CD4-positive, alpha-beta T cell treated with Interleukin-21 for 1 hour (primary cell): ENCODE measurements around the gene RERE.

ENCODE experiments used
- DNase-seq: peaks from one replicate; pipeline ENCODE4 v3.0.0-alpha.2; 2020

RERE gene

DNA sequence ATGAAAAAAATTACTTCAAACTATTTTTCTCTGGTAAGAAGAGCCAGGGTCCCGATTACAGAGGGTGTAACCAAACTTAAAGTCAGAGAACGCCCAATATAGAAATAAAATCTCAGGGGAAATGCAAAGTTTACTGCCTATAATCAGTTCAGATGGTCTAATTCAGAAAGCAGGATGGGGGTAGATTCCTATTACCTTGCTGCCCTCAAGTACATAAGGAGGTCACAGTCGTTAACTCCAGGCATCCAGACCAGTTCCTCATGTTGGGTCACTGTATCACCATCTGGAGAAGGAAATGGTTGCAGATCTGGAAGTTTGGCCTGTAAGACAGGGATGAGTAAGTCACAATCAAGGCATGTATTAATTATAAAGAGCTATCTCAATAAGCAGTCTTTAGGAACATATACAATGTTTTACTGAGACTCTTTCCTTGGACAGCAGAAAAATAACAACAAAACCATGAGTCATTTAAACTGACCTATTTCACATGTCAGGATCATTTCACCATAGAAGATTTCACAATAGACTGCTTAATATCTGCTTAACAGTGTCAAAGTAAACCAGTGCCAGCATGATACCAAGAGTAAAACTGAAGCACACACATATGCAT, 320.1 kb downstream of the RERE start:
- no peak for DNase-seq

- DNase-seq = peak; percentile 46
Observed at GRCh38 chr1:8496473-8496872, 321.0 kb downstream of the RERE start.

- peak; percentile 17 for DNase-seq
Observed at GRCh38 chr1:8495928-8496401, 321.5 kb downstream of the RERE start.

DNA sequence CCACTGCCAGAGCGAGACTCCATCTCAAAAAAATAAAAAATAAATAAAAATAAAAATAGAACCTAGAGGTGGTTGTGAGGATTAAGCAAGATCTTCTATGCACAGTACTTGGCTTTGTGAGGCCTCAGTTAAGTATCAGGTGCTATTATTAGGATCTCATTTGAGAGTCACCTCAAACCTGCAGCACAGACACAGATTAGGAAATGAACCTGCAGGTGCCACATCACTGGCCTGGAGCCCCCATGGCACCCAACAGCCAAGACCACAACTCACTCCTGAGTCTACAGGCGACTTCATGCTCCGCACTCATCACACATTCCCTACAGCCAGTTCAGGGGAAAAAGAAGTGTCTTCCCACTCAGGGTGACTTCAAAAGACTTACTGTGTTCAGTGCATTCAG, 322.8 kb downstream of the RERE start:
- no peak for DNase-seq

- DNase-seq = no peak
Observed at GRCh38 chr1:8493916-8494540, 323.4 kb downstream of the RERE start.

GRCh38 chr1:8487249-8487648, 330.2 kb downstream of the RERE start:
- DNase-seq = no peak

- DNase-seq = no peak
Observed at GRCh38 chr1:8486047-8486446, 331.4 kb downstream of the RERE start.

DNA sequence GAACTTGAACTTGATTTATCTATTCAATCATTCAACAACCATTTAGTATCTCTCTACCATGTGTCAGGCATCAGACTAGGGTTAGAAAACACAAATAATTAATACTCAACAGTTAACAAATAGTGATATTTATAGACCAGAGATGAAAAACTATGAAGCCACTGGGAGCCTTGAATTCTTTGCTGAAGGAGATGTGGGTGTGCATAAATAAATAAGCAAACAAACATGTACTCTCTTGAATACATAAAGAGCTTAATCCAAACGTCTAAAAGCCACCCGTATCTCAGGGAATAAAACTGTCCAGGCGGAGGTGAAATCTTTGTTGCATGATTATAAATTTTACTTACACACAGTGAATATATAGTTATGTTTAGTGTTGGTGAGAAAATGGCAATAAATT, 333.9 kb downstream of the RERE start:
- DNase-seq = no peak

GRCh38 chr1:8482979-8483381, 334.5 kb downstream of the RERE start:
- DNase-seq = no peak

- DNase-seq = no peak
Observed at GRCh38 chr1:8481650-8482380, 335.6 kb downstream of the RERE start.

- no peak for DNase-seq
Observed at GRCh38 chr1:8478566-8478965, 338.9 kb downstream of the RERE start.

- no peak for DNase-seq
Observed at GRCh38 chr1:8477983-8478362, 339.5 kb downstream of the RERE start.

DNA sequence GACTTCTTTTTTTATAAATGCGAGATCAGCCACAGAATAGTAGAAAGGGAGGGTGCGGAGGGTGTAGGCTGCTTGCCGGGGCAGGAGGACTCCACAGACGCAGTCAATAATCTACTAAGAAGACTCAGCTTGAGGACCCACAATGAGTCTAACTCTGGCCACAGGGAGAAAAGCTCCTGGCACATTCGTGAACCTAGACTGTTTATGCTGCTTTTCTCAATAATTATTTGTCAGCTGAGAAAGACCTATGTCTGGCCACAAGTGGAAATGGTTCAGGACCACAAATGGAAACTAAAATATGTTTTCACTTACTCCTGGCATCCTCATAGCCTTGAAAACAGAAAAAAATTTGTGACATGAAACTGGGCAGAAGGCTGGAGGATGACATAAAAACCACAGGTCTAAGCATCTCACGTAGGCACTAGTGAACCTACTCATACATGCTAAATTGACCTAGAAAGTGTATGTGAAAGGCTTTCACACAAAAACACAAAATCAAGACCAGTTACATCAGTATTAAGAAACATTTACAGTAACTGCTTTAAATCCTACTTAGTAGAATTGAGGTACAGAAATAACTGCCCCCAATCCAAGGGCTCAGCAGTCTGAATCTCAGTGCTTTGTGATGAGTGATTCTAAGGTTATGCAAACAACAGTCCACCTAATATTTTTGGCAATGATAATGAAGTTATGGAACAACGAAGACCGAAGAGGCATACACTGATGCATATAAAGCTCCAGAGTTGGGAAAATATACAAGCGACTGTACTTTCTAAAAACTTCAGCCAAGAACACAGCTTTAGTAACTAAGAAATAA, 340.1 kb downstream of the RERE start:
- no peak for DNase-seq

DNA sequence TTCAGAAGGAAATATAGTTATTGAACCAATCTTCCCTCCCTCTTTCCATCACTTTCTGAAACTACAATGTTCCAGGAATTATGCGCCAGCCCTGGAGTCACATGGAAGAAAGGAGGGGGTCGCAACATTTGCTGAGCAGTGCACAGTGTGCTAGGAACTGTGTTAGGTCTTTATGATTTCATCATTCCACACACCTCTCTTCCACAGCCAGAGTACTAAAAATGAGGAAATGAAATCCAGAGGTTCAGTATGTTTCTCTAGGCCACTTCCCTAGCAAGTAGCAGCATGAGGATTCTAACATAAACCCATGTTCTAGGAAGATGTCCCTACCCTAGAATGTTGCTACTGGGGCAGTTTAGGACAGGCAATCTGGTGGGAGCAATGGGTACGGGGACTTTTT, 341.4 kb downstream of the RERE start:
- DNase-seq = no peak

DNA sequence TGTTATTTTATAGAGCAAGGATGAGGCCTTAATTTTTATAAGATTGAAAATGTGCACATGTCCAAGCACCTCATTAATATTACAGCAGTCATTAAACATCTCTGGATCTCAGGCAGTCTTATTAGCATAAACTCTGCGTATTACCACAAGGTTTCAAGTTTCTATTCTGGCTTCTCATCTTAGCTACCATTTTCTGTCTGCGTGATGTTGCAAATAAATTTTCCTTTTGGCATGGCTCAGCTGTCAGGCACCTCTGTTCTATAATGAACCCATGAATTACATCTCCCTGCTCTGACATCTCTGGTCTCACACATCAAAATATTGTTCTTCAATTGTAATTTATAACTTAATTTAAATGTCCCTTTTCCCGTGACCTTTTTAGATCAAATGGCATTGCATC, 343.1 kb downstream of the RERE start:
- no peak for DNase-seq

DNA sequence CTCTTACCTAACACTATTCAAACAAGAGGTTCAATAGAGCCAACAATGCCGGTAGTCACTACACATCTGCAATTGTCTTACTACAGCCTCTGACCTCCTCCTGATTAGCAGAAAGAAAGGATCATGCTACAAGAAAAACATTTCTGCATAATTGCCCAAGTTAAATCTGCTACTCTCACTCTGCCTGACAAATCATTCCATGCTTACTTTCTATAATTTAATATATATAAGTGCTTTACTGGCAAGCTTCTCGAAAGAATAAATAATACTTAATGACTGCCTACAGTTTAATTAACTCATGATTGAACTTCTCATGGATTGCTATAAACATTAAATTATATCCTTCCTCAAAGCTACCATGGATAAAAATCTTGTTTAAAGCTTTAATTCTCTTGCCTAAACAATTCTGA, 343.5 kb downstream of the RERE start:
- no peak for DNase-seq

GRCh38 chr1:8473121-8473875, 344.1 kb downstream of the RERE start:
- no peak for DNase-seq

DNA sequence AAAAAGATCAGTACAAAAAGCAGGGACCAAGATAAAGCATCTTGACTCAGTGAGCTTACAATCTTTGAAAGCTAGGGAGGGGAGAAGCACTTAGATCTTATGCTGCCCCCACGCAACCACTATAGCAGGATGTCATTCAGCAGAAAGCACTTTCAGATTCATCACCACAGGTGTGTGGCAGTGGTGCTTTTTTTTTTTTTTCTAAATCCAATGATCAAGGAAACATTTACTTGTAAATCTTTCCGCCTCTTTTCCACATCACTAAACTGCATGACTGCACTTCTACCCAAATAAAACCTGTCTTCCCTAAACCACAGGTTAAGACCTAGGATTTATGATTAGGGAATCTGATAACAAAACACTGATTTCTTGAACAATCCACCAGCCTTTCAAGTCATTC, 344.8 kb downstream of the RERE start:
- peak; percentile 36 for DNase-seq

- DNase-seq = no peak
Observed at GRCh38 chr1:8471451-8471850, 346.0 kb downstream of the RERE start.

DNA sequence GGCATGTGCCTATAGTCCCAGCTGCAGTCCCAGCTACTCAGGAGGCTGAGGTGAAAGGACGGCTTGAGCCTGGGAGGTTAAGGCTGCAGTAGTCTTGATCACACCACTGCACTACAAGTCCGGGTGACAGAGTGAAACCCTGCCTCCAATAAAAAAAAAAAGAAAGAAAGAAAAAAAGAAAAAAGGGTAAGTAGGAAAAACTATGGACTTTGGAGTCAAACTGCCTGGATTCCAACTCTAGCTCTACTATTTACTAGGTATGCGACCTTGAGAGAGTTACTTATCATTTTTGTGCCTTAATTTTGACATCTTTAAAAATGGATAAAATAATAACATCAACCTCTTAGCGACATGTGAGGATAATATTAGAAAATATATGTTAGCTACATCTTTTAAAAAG, 348.7 kb downstream of the RERE start:
- DNase-seq = no peak

- DNase-seq = no peak
Observed at GRCh38 chr1:8467308-8467707, 350.1 kb downstream of the RERE start.

DNA sequence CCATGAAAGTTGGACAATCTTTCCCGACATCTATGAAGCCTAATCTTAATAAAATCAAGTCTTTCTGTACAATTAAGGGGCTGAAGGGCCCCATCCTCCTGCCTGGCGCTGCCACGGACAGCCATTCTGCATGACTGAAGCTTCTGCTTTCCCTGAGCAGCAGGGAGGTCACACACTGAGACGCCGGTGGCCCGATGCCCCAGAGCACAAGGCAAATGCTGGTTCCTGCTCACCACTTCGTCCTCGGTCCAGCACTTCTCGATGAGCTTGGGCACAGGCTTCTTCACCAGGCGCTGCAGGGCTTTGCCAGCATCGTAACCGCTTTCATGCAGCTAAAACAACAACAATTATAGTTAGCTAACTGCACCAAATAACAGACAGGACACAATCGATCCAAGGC, 351.7 kb downstream of the RERE start:
- no peak for DNase-seq

DNA sequence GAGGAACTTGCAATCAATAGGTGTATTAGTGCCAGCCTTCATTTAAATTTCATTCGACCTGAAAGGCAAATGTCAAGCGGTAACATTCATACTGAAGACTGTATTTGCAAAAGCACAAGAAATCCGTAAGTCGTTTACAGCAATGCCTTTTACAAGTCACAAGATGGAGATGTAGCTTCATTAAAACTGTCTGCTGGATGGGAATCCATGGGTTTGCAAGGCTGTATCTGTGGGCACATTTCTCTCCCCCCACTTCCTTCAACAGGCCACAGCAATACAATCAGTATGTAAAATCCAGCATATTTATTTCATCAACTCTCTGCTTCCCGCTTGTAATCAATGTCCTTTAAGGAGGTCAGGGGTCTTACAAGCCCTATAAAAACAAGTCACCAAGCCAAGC, 352.4 kb downstream of the RERE start:
- no peak for DNase-seq
